ENCODE results near the gene PRPF38B.

The PRPF38B gene

DNA sequence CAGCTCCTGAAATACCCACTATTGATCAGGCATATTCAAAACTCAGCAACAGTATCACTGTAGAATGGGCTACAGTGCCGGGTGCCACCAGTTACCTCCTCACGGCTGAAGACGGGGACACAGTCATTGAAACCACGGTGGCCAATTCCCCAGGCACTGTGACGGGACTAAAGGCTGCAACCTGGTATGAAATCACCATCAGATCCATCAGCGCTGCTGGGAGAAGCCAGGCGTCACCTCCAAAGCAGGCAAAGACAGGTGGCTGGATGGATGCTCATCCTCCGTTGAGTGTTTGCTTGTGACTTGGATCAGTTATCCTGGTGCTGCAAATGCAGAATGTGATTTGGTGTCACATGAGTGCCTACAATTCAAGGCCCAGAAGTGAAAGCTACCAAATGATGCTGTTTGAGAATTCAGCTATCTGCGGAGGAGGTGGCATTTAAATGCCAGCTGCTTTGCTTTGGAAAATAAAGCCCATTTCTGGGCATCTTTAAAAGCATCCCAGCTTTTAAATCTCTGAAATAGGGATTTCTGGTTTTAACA lies 25.7 kb downstream of the PRPF38B start:
- DNase-seq (ENCODE audit: low read depth in 2 of 3, low spot score in 2 of 3) = no peak

DNA sequence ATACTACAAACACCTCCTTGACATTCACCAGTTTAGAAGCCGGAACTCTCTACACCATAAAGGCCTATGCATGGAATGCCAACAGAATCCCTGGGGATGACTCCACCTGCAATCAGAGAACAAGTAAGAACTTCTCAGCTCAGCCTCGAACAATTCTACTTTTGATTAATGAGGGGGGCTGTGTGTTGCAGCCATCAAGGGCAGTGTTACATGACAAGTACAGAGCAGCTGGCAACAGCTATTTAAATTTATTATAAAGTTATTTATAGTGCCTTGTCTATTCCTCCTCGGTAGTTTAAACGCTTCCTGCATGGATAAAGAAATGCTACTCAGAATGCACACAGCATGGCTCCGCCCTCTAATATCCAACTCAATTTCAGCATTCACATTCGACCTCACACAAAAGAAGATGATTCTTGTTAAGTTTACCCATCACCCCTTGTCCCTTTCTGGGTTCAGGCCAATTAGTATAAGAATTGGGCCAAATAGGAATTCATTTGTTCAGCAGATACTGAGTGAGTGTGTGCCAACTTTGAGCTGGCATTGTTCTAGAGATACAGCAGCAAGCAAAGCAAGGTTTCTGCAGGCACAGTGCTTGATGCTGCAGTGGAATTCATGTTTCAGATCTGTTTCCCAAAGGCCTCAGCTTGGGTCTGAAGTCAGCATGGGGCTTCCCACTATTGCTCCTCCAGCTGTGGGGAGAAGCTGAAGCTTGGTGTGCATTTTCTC lies 27.0 kb downstream of the PRPF38B start:
- DNase-seq (ENCODE audit: low read depth in 2 of 3, low spot score in 2 of 3) = no peak

DNA sequence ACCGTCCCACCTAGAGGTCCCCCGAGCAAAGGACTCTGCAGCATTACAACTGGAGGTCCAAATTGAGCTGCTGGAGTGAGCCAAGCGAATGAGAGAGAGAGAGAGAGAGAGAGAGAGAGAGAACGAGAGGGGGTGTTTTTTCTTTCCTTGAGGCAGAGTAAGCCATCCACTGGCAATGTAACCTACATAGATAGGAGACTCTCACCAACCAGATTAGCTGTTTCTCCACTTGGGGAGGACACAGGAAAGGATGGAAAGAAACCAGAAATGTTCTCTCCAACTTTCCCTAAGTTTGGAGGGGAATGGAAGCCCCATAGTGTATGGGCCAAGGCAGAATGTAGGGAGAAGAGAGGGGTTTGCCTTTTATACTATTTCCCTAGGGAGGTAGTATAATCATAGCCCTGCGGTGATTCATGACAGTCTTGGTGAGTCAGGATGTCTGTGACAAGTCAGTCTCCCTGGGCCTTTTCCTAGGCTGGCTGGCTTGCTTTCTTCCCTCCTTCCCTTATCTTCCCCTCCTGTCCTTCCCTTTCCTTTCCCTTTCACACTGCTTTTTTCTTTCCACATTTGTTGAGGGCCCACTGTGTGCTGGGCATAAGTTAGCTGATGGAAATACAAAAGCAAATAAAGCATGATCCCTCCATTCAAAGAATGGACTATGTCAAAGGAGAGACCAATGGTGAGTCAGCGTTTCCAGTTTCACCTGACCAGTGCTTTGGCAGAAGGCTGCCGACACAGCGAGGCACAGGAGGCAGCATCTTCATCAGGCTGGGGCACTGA lies 27.7 kb downstream of the PRPF38B start:
- no peak for DNase-seq (ENCODE audit: low read depth in 2 of 3, low spot score in 2 of 3)

DNA sequence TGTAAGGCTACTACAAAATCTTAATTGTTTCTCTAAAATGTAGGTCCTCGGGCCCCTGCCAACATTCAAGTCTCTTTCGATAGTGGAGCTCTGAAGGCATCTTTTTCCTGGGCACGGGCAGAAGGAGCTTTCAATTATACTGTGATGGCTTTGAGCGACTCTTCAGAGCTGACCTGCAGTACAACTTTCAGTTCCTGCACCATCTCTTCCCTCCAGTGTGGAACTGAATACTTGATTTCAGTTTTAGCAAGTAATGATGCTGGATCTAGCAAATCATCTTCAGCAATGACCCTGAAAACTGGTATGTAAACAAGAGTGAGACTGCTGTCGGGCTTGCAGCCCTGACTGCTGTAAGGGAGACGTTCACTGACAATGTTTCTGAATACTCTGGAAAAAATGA lies 30.2 kb downstream of the PRPF38B start:
- no peak for DNase-seq (ENCODE audit: low read depth in 2 of 3, low spot score in 2 of 3)

DNA sequence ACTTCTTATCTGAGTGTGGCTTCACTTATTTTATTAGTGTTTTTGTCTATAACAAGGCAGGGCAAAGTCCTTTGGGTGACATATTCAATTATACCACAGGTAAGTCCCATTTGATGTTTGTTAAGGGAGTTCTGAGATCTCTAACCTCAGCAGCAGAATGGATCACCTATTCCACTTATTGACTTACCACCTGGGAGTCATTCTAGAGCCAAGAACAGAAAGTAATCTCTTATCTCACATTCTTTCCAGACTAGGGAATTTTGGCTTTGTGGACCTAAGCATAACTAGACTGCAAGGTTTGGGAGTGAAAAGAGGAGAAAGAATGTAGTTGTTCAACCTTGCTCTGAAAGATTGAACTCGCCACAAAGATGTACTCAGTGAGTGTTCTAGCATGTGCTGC lies 33.8 kb downstream of the PRPF38B start:
- no peak for DNase-seq (ENCODE audit: low read depth in 2 of 3, low spot score in 2 of 3)

DNA sequence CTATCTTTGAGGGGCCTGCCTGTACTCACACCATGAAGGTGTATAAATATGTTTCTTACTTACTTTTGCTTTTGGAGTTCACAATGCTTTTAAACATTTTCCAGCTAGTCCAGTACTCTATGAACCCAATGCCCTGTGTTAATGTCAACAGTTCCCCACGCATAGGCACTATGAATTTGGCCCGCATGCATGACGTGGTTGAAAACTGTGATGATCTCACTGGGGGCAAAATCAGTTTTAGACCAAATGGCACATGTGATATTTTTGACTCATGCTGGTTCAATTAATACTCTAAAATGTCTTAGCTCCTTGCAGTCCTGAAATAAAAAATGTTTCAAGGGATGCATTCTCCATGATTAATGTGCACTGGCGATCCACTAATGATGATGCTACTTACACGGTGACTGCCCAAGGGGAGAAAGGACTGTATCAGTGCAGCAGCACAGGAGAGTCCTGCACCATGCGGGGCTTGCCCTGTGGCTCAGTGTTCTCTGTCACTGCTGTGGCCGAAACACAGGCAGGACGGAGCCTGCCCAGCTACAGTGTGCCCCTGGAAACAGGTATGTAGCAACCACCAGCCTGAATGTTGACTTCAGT lies 36.3 kb downstream of the PRPF38B start:
- no peak for DNase-seq (ENCODE audit: low read depth in 2 of 3, low spot score in 2 of 3)

DNA sequence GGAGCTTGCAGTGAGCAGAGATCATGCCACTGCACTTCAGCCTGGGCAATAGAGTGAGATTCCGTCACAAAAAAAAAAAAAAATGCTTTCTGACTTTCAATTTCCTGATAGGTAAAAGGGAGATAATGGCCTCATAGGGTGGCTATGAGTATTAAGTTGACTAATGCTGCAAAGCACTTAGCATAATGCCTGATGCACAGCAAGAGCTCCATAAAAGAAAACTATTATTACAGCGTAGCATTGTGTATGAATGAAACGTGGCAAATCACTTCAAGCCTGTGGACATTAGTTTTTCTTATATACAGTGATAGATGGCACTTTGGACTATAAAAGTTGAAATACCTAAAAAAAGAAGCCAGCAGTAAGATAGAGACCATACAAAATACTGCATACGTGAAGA lies 37.4 kb downstream of the PRPF38B start:
- no peak for DNase-seq (ENCODE audit: low read depth in 2 of 3, low spot score in 2 of 3)

DNA sequence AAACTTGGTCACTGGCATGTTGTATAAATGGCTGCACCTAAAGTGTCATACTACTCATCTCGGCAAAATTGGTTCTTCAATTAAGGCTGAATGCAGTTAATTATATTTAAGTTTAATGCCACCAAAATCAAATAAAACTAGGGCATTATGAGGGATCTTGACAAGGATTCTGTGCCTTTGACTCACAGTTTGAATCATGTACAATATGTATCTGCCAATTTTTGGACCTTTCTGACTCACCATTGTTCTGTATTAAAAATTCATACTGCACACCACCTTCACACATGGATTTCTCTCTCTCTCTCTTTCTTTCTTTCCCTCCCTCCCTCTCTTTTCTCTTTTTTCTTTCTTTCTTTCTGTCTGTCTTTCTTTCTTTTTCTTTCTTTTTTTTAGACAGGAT lies 40.3 kb downstream of the PRPF38B start:
- no peak for DNase-seq (ENCODE audit: low read depth in 2 of 3, low spot score in 2 of 3)

DNA sequence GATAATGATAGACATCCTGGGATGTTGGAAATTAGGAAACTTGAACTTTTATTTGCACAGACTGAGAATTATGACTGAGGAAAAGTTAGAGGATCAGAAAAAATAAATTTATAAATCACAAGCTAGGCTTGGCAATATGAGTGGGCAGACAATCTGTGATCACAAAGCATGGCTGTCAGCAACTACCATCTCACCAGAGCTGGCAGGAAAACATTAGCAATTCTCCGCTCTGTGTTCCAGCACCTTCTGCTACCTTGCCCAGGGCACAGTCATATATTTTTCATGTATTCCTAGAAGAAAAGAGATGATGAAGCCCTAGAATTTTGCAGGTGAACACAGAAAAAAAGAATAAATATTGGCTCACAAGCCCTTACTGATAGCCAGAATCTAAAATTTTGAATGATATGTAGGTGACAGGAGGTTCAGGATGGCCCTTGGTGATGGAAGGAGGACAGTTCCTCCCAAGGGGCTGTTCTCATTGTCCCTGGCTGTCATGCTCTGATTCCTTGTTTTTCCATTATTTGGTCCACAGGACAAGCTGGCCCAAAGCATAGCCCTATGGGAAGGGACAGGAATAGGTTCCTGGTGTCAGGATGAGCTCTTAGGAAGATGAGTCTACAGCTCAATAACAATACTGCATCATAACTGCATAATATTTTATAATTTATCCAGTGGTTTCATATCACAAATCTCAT lies 42.2 kb downstream of the PRPF38B start:
- no peak for DNase-seq (ENCODE audit: low read depth in 2 of 3, low spot score in 2 of 3)

DNA sequence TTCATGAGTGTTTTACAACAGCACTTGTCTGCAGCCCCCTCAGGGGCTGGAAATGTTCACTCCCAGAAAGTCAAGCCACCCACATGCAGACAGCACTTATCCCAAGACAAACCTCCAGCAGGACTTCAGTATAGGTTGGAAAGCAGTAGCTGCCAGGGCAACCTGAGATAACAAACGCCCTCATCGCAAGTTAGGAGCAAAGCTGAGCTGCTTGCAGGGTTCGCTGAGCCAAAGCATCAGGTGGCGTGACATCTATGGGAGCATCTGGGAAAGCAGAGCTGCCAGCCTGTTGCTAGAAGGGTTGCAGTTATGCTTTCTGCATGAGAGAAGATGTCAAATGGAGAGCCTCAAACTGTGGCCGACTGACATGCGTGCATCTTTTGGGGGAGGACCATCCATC lies 50.1 kb downstream of the PRPF38B start:
- DNase-seq (ENCODE audit: low read depth in 2 of 3, low spot score in 2 of 3) = no peak

DNA sequence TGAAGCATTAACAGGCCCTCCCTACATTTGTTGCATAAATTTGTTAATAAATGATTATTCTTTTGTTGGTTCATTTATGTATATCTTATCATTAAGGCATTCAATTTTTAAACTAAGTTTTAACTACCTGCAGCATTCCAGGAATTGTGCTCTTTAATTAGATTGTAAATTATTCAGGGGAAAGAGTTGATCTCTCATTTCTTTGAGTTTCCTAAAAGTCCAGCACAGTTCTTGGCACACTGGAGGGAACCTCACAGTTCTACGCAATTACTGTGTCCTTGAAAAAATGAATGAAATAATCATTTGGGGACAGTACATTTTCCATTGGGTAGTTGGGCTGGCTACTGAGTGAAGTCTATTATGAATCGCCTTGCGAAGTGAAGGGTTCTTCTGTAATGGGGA lies 53.9 kb downstream of the PRPF38B start:
- DNase-seq (ENCODE audit: low read depth in 2 of 3, low spot score in 2 of 3) = no peak

DNA sequence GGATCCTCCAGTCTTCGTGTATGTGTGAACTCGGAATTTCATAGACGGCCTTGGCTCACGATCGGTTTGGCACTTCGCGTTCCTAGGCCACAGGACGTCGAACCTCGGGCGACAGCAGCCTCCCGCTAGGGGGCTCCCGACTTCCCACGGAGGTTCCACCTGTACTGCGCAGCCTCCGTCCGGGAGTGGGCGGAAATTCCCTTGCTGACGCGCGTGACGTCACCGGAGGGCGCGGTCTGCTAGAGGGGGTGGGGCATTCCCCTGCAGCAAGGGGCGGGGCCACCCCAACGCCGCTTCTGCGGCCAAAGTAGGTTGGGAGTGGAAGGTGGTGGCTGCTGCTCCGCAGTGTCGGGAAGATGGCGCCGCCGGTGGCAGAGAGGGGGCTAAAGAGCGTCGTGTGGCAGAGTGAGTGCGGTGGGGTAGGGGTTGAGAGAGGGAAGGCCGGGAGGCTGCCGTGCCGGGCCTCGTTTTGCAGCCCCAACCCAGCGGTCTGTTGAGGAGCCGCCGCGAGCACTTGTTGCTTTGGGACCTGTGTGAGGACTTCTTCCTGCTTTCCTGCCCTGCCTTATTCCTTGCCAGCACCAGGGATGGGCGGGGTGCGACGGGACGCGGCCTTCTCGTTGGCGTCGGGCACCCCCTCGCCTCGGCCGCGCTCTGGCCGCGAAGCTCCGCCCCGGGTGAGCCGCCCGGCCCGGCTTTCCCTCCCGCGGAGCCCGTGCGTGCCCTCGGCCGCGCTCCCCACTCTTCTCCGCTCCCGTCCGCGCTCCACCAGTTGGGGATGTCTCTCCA lies 54.5 kb downstream of the PRPF38B start, which contains the start of gene STXBP3:
TSS of gene STXBP3 (plus strand) at position 293 of the 789 bp plus-strand sequence. CDS start at position 357, 64 bp downstream.
- DNase-seq (ENCODE audit: low read depth in 2 of 3, low spot score in 2 of 3) = peak; percentile 98 to 100 (median 99)

DNA sequence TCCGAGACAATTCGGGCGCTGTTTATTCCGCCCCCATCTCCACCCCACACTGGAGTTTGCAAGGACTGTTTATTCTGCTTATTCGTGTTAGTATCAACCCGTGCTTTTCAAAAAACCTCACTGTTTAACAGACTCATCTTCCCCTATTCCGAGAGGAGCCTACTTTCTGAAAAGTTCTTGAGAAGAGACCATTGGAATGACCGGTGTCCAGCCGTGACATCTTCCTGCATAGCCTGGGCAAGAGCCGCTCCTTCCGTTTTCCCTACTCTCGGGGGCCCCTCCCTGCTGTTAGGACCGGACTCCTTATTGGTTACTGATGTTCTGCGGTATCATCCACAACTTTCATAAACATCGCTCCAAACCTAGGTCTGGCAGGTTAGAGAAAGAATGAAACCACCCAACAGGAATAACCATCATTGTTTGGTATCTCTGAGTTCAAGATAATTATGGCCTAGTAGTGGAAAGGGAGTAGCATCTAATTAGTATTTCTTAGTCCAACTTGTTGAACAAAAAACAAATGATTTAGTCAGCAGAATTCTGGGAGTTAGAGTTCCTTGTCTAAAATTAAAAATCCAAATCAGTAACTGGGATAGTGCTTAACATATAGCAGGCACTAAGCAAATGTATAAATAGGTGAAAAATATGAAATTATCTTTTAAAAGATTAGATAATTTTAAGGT lies 55.2 kb downstream of the PRPF38B start:
- DNase-seq (ENCODE audit: low read depth in 2 of 3, low spot score in 2 of 3) = peak in 2 of 3 experiments; percentile 7 to 17

DNA sequence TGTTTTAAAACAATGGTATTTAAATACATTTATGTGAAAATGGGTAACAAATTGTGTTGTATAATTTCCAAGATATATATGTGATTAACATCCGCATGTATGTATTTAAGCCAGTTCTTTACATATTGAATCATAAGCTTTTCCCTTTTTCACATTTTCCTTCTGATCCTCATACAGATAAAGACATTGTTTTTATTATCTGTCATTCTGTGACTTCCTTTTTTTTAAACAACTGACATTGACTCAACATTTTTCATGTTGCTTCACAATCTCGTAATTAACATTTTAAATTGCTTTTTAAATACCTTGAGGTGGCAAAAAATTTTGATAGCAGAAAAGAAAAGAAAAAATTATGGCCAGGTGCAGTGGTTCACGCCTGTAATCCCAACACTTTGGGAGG lies 55.8 kb downstream of the PRPF38B start:
- no peak for DNase-seq (ENCODE audit: low read depth in 2 of 3, low spot score in 2 of 3)

DNA sequence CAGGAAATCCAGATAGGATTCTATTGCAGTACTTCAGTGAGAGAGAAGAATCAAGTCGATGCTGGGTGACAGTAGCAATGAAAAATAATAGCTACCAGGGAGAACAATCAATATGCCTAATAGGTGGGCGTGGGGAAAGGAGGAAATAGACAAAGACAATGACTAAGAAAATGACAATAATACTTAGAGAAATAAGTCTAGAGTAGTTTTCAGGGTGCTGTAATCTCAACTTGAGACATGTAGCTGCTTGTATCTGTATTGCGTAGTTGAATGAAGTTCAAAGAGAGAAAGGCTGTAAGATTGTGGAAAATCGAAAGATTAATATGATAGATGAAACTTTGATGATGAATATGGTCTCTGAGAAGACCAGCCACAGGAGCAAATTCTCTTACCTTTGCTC lies 57.0 kb downstream of the PRPF38B start:
- no peak for DNase-seq (ENCODE audit: low read depth in 2 of 3, low spot score in 2 of 3)

DNA sequence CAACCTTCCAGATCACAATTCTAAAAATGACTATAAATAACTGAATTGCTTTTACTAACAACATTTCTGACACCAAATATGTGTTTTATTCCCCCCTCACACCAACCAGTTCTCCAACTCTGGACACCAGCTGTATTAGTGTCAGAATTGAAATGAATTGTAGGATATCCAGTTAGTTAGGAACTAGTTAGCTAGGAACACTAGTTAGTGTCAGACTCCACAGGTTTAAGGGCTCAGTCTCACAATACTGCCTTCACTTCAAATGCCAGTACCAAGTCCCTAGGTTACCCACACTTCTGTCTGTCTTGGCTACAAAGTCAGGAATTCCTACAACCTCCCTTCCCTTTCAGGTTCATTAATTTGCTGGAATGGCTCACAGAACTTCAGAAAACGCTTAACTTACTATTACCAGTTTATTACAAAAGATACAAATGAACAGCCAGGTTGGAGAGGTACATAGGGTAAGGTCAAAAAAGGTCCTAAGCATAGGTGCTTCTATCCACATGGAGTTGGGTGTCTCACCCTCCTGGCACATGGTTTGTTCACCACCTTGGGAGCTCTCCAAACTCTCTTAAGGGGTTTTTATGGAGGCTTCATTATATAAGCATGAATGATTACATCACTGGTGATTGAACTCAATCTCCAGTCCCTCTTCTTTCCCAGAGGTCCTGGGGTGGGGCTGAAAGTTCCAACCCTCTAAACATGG lies 58.5 kb downstream of the PRPF38B start:
- DNase-seq (ENCODE audit: low read depth in 2 of 3, low spot score in 2 of 3) = no peak

Data from activated CD8-positive, alpha-beta memory T cell treated with anti-CD3 and anti-CD28 coated beads for 48 hours (primary cell).